Tibial artery (tissue), 4 donors: ENCODE measurements around the gene ERO1A.

Source experiments
- DNase-seq, 2 donors: peaks; one replicate each; pipeline ENCODE4 v3.0.0-alpha.2; 2019
- H3K27ac ChIP-seq, 2 donors: fragments of 200-600 bp; sonication (generic) in 1 of 2; 1 replicate in 1 of 2; 2 replicates in 1 of 2; pipeline ENCODE4 v1.5.1; 2018 to 2019; ENCODE audit warnings: mild to moderate bottlenecking in 1 of 2
- H3K27me3 ChIP-seq, 2 donors: fragments of 200-600 bp; sonication (generic) in 1 of 2; one replicate each; pipeline versions ENCODE4 v1.5.1 to v1.6.0; 2016 to 2019
- H3K36me3 ChIP-seq, 3 donors: fragments of 200-600 bp; sonication (generic) in 2 of 3; one replicate each; pipeline ENCODE4 v1.5.1; 2016 to 2019; ENCODE audit warnings: mild to moderate bottlenecking in 2 of 3
- H3K4me1 ChIP-seq, 4 donors: fragments of 200-600 bp; sonication (generic) in 2 of 4; 1 replicate in 3 of 4; 2 replicates in 1 of 4; pipeline ENCODE4 v1.5.1; 2016 to 2019
- H3K4me3 ChIP-seq, 2 donors: fragments of 200-600 bp; sonication (generic) in 1 of 2; 1 replicate in 1 of 2; 2 replicates in 1 of 2; pipeline ENCODE4 v1.5.1; 2018 to 2019; ENCODE audit warnings: mild to moderate bottlenecking in 2 of 2
- H3K9me3 ChIP-seq, 3 donors: fragments of 200-600 bp; sonication (generic) in 1 of 3; one replicate each; pipeline ENCODE4 v1.5.1; 2016 to 2019
- CTCF ChIP-seq, 2 experiments: fragments of 200-600 bp in 1 of 2; fragments of 450-650 bp in 1 of 2; IDR thresholded peaks; one replicate each; pipeline ENCODE4 v1.5.1; 2017 to 2019; ENCODE audit warnings: antibody characterized with exemption in 2 of 2, mild to moderate bottlenecking in 1 of 2, moderate library complexity in 1 of 2
- intact Hi-C: fragments of 100-400 bp; cut with DNase I; formaldehyde crosslinking; loops from one replicate; pipeline ENCODE4 v1.15.0; 2023; ENCODE audit warnings: low total_unique reads

Gene ERO1A

DNA sequence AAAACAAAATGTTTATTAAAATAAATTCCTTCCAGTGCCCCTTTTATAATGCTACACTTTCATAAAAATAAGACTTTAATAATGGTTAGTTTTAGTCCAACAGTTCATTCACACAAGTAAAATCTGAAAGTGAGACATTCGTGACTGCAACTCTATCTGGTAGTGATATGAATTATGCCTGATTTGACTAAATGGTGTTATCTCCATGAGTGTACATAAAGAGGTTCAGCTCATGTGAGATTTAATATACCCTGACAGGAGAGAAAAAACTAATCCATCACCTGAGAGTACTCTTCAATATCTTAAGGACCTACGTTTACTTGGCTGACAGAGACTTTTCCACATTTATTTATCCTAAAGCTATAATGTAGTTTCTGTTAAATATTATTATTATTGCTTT, 34.0 kb downstream of the ERO1A start:
- Histone ChIP-seq H3K4me1 (no peaks in the 10 kb centered on the region), H3K4me3 (no peak overlapping the region), H3K9me3 (no peaks in the 10 kb centered on the region), H3K27me3 (no peaks in the 10 kb centered on the region), H3K36me3 (peaks cover 11 to 35% (median 22%) of the 10 kb centered on the region in 3 donors), H3K27ac (no peak overlapping the region)
- TF ChIP-seq CTCF (IDR thresholded peaks at IDR 0.05): no peak
- DNase-seq: no peak
- intact Hi-C loops: no loop called here

GRCh38 chr14:52660832-52661231, 34.5 kb downstream of the ERO1A start:
- Histone ChIP-seq H3K9me3 (no peaks in the 10 kb centered on the region), H3K27me3 (no peaks in the 10 kb centered on the region), H3K27ac (no peak overlapping the region), H3K4me1 (no peaks in the 10 kb centered on the region), H3K36me3 (peaks cover 9 to 30% (median 17%) of the 10 kb centered on the region in 3 donors), H3K4me3 (no peak overlapping the region)
- intact Hi-C loops: no loop called here
- TF ChIP-seq CTCF (IDR thresholded peaks at IDR 0.05): no peak
- no peak for DNase-seq

GRCh38 chr14:52660325-52660724, 35.0 kb downstream of the ERO1A start:
- no peaks in the 10 kb centered on the region for H3K4me1 ChIP-seq
- intact Hi-C loops: no loop called here
- no peaks in the 10 kb centered on the region for H3K27me3 ChIP-seq
- H3K36me3 ChIP-seq: peaks cover 5 to 25% (median 15%) of the 10 kb centered on the region in 3 donors
- DNase-seq: no peak
- TF ChIP-seq CTCF (IDR thresholded peaks at IDR 0.05): no peak
- no peak overlapping the region for H3K27ac ChIP-seq
- H3K4me3 ChIP-seq: no peak overlapping the region
- H3K9me3 ChIP-seq: no peaks in the 10 kb centered on the region

DNA sequence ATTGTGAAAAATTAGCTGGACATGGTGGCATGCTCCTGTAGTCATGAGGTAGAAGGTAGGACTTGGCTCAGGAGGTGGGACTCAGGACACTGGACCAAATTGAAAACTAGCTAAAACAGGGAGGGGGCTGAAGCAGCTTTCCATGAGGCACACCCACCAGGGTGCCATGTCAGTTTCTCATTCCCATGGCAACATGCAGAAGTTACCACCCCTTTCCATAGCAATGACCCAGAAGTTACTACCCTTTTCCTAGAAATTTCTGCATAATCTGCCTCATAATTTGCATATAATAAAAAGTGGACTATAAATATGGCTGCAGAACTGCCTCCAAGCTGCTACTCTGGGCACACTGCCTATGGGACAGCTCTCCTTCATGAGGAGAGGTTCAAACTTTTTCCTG, 38.5 kb downstream of the ERO1A start:
- DNase-seq: no peak
- intact Hi-C loops: no loop called here
- Histone ChIP-seq H3K36me3 (peaks cover 12 to 34% (median 28%) of the 10 kb centered on the region in 3 donors), H3K4me3 (no peak overlapping the region), H3K27me3 (no peaks in the 10 kb centered on the region), H3K9me3 (no peaks in the 10 kb centered on the region), H3K4me1 (no peaks in the 10 kb centered on the region), H3K27ac (no peak overlapping the region)
- TF ChIP-seq CTCF (IDR thresholded peaks at IDR 0.05): no peak

GRCh38 chr14:52650774-52651173, 44.6 kb downstream of the ERO1A start:
- no peak for DNase-seq
- intact Hi-C loops: no loop called here
- H3K4me1 ChIP-seq: no peaks in the 10 kb centered on the region
- peaks cover 12 to 43% (median 38%) of the 10 kb centered on the region in 3 donors for H3K36me3 ChIP-seq
- no peak overlapping the region for H3K4me3 ChIP-seq
- no peak for TF ChIP-seq CTCF (IDR thresholded peaks at IDR 0.05)
- no peaks in the 10 kb centered on the region for H3K9me3 ChIP-seq
- no peak overlapping the region for H3K27ac ChIP-seq
- H3K27me3 ChIP-seq: no peaks in the 10 kb centered on the region

GRCh38 chr14:52649511-52649910, 45.8 kb downstream of the ERO1A start:
- Histone ChIP-seq H3K36me3 (peaks cover 16 to 50% (median 48%) of the 10 kb centered on the region in 3 donors), H3K4me3 (no peak overlapping the region), H3K27me3 (no peaks in the 10 kb centered on the region), H3K4me1 (no peaks in the 10 kb centered on the region), H3K27ac (no peak overlapping the region), H3K9me3 (no peaks in the 10 kb centered on the region)
- no peak for DNase-seq
- TF ChIP-seq CTCF (IDR thresholded peaks at IDR 0.05): no peak
- intact Hi-C loops: no loop called here
